ENCODE measurements around the gene HBM.
"Not testable (repeated sequence)": the region's sequence is repeated elsewhere in the genome, so short reads cannot be mapped to it uniquely, and the experiment has no call there.

HBM gene

DNA sequence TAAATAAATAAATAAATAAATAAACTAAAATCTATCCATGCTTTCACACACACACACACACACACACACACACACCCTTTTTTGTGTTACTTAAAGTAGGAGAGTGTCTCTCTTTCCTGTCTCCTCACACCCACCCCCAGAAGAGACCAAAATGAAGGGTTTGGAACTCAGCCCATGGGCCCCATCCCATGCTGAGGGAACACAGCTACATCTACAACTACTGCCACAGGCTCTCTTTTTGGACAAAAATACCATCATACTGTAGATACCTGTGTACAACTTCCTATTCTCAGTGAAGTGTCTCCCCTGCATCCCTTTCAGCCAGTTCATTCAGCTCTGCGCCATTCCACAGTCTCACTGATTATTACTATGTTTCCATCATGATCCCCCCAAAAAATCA, 5.0 kb downstream of the HBM start:
- DNase-seq: no peak

DNA sequence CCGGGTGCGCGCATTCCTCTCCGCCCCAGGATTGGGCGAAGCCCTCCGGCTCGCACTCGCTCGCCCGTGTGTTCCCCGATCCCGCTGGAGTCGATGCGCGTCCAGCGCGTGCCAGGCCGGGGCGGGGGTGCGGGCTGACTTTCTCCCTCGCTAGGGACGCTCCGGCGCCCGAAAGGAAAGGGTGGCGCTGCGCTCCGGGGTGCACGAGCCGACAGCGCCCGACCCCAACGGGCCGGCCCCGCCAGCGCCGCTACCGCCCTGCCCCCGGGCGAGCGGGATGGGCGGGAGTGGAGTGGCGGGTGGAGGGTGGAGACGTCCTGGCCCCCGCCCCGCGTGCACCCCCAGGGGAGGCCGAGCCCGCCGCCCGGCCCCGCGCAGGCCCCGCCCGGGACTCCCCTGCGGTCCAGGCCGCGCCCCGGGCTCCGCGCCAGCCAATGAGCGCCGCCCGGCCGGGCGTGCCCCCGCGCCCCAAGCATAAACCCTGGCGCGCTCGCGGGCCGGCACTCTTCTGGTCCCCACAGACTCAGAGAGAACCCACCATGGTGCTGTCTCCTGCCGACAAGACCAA, 6.7 kb downstream of the HBM start, which contains the start of gene HBA2:
HBA2 (plus strand) TSS at position 503 of the 568 bp plus-strand sequence; CDS start at position 540, 37 bp downstream.
- not testable (repeated sequence) for DNase-seq

DNA sequence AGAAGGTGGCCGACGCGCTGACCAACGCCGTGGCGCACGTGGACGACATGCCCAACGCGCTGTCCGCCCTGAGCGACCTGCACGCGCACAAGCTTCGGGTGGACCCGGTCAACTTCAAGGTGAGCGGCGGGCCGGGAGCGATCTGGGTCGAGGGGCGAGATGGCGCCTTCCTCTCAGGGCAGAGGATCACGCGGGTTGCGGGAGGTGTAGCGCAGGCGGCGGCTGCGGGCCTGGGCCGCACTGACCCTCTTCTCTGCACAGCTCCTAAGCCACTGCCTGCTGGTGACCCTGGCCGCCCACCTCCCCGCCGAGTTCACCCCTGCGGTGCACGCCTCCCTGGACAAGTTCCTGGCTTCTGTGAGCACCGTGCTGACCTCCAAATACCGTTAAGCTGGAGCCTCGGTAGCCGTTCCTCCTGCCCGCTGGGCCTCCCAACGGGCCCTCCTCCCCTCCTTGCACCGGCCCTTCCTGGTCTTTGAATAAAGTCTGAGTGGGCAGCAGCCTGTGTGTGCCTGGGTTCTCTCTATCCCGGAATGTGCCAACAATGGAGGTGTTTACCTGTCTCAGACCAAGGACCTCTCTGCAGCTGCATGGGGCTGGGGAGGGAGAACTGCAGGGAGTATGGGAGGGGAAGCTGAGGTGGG, 7.6 kb downstream of the HBM start:
- not testable (repeated sequence) for DNase-seq

DNA sequence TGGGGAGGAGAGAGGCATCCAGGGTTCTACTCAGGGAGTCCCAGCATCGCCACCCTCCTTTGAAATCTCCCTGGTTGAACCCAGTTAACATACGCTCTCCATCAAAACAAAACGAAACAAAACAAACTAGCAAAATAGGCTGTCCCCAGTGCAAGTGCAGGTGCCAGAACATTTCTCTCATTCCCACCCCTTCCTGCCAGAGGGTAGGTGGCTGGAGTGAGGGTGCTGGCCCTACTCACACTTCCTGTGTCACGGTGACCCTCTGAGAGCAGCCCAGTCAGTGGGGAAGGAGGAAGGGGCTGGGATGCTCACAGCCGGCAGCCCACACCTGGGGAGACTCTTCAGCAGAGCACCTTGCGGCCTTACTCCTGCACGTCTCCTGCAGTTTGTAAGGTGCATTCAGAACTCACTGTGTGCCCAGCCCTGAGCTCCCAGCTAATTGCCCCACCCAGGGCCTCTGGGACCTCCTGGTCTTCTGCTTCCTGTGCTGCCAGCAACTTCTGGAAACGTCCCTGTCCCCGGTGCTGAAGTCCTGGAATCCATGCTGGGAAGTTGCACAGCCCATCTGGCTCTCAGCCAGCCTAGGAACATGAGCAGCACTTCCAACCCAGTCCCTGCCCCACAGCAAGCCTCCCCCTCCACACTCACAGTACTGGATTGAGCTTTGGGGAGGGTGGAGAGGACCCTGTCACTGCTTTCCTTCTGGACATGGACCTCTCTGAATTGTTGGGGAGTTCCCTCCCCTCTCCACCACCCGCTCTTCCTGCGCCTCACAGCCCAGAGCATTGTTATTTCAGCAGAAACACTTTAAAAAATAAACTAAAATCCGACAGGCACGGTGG, 8.4 kb downstream of the HBM start:
- DNase-seq: not testable (repeated sequence)

DNA sequence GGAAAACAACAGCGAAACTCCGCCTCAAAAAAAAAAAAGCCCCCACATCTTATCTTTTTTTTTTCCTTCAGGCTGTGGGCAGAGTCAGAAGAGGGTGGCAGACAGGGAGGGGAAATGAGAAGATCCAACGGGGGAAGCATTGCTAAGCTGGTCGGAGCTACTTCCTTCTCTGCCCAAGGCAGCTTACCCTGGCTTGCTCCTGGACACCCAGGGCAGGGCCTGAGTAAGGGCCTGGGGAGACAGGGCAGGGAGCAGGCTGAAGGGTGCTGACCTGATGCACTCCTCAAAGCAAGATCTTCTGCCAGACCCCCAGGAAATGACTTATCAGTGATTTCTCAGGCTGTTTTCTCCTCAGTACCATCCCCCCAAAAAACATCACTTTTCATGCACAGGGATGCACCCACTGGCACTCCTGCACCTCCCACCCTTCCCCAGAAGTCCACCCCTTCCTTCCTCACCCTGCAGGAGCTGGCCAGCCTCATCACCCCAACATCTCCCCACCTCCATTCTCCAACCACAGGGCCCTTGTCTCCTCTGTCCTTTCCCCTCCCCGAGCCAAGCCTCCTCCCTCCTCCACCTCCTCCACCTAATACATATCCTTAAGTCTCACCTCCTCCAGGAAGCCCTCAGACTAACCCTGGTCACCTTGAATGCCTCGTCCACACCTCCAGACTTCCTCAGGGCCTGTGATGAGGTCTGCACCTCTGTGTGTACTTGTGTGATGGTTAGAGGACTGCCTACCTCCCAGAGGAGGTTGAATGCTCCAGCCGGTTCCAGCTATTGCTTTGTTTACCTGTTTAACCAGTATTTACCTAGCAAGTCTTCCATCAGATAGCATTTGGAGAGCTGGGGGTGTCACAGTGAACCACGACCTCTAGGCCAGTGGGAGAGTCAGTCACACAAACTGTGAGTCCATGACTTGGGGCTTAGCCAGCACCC, 9.5 kb downstream of the HBM start:
- DNase-seq: no peak

DNA sequence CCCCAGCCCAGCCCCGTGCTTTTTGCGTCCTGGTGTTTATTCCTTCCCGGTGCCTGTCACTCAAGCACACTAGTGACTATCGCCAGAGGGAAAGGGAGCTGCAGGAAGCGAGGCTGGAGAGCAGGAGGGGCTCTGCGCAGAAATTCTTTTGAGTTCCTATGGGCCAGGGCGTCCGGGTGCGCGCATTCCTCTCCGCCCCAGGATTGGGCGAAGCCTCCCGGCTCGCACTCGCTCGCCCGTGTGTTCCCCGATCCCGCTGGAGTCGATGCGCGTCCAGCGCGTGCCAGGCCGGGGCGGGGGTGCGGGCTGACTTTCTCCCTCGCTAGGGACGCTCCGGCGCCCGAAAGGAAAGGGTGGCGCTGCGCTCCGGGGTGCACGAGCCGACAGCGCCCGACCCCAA, 10.2 kb downstream of the HBM start:
- not testable (repeated sequence) for DNase-seq

DNA sequence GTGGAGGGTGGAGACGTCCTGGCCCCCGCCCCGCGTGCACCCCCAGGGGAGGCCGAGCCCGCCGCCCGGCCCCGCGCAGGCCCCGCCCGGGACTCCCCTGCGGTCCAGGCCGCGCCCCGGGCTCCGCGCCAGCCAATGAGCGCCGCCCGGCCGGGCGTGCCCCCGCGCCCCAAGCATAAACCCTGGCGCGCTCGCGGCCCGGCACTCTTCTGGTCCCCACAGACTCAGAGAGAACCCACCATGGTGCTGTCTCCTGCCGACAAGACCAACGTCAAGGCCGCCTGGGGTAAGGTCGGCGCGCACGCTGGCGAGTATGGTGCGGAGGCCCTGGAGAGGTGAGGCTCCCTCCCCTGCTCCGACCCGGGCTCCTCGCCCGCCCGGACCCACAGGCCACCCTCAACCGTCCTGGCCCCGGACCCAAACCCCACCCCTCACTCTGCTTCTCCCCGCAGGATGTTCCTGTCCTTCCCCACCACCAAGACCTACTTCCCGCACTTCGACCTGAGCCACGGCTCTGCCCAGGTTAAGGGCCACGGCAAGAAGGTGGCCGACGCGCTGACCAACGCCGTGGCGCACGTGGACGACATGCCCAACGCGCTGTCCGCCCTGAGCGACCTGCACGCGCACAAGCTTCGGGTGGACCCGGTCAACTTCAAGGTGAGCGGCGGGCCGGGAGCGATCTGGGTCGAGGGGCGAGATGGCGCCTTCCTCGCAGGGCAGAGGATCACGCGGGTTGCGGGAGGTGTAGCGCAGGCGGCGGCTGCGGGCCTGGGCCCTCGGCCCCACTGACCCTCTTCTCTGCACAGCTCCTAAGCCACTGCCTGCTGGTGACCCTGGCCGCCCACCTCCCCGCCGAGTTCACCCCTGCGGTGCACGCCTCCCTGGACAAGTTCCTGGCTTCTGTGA, 11.0 kb downstream of the HBM start, which contains the start of gene HBA1:
HBA1 (plus strand) TSS at position 204 of the 906 bp plus-strand sequence; CDS start at position 241, 37 bp downstream.
- DNase-seq: not testable (repeated sequence)

DNA sequence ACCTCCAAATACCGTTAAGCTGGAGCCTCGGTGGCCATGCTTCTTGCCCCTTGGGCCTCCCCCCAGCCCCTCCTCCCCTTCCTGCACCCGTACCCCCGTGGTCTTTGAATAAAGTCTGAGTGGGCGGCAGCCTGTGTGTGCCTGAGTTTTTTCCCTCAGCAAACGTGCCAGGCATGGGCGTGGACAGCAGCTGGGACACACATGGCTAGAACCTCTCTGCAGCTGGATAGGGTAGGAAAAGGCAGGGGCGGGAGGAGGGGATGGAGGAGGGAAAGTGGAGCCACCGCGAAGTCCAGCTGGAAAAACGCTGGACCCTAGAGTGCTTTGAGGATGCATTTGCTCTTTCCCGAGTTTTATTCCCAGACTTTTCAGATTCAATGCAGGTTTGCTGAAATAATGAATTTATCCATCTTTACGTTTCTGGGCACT, 11.6 kb downstream of the HBM start:
- no peak for DNase-seq

DNA sequence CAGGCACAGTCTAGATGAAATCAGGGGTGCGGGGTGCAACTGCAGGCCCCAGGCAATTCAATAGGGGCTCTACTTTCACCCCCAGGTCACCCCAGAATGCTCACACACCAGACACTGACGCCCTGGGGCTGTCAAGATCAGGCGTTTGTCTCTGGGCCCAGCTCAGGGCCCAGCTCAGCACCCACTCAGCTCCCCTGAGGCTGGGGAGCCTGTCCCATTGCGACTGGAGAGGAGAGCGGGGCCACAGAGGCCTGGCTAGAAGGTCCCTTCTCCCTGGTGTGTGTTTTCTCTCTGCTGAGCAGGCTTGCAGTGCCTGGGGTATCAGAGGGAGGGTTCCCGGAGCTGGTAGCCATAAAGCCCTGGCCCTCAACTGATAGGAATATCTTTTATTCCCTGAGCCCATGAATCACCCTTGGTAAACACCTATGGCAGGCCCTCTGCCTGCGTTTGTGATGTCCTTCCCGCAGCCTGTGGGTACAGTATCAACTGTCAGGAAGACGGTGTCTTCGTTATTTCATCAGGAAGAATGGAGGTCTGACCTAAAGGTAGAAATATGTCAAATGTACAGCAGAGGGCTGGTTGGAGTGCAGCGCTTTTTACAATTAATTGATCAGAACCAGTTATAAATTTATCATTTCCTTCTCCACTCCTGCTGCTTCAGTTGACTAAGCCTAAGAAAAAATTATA, 12.3 kb downstream of the HBM start:
- no peak for DNase-seq

DNA sequence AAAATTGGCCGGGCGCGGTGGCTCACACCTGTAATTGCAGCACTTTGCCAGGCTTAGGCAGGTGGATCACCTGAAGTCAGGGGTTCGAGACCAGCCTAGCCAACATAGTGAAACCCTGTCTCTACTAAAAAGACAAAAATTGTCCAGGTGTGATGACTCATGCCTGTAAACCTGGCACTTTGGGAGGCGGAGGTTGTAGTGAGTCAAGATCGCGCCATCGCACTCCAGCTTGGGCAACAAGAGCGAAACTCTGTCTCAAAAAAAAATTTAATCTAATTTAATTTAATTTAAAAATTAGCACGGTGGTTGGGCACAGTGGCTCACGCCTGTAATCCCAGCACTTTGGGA, 12.9 kb downstream of the HBM start:
- no peak for DNase-seq

DNA sequence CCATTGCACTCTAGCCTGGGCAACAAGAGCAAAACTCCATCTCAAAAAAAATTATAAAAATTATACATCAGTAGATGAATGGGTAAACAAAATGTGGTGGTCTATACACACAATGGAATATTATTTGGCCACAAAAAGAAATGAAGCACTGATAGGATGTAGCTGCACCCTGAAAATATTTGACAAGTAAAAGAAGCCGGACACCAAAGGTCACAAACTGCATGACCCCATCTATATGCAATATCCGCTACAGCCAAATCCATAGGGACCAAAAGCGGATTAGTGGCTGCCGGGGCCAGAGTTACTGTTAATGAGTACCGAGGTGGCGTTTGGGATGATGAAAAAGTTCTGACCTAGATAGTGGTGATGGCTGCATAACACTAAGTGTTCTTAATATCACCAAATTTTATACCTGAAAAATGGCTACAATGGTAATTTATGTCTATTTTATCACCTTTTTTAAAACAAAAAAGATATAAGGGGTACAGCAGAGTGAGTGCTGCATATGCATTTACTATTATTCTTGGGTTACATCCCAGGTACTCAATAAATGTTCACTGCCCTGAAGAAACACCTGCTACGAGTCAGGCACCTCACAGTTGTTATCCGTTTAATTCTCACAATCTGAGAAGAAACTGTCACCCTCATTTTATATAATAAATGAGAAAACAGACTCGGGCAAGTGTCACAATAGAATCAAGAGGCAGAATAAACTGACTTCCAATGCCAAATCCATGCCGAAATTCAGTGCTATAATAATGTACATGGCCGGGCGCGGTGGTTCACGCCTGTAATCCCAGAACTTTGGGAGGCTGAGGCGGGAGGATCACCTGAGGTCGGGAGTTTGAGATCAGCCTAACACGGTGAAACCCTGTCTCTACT, 13.7 kb downstream of the HBM start:
- DNase-seq: no peak

DNA sequence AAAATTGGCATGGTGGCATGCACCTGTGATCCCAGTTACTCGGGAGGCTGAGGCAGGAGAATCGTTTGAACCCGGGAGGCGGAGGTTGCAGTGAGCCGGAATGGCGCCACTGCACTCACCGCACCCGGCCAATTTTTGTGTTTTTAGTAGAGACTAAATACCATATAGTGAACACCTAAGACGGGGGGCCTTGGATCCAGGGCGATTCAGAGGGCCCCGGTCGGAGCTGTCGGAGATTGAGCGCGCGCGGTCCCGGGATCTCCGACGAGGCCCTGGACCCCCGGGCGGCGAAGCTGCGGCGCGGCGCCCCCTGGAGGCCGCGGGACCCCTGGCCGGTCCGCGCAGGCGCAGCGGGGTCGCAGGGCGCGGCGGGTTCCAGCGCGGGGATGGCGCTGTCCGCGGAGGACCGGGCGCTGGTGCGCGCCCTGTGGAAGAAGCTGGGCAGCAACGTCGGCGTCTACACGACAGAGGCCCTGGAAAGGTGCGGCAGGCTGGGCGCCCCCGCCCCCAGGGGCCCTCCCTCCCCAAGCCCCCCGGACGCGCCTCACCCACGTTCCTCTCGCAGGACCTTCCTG, 14.4 kb downstream of the HBM start, which contains the start of gene HBQ1:
HBQ1 (plus strand) TSS at position 359 of the 575 bp plus-strand sequence; CDS start at position 387, 28 bp downstream.
- DNase-seq: peak; percentile 86

DNA sequence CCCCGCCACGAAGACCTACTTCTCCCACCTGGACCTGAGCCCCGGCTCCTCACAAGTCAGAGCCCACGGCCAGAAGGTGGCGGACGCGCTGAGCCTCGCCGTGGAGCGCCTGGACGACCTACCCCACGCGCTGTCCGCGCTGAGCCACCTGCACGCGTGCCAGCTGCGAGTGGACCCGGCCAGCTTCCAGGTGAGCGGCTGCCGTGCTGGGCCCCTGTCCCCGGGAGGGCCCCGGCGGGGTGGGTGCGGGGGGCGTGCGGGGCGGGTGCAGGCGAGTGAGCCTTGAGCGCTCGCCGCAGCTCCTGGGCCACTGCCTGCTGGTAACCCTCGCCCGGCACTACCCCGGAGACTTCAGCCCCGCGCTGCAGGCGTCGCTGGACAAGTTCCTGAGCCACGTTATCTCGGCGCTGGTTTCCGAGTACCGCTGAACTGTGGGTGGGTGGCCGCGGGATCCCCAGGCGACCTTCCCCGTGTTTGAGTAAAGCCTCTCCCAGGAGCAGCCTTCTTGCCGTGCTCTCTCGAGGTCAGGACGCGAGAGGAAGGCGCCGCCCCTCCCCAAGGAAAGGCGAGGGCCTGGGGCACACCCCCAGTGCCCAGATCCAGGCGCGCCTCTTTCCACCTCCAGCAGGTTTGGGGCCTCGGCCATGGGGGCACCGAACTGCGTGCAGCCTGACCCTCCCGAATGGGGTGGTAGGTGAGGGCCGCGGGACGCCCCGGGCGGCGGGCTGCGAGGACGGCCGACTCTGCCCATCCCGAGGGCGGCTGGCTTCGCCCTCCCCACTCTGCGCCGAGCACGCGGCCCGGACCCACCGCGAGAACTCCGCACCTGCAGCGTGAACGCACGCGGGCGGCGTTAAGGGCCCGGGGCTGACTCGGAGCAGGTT, 15.1 kb downstream of the HBM start:
- DNase-seq: no peak

DNA sequence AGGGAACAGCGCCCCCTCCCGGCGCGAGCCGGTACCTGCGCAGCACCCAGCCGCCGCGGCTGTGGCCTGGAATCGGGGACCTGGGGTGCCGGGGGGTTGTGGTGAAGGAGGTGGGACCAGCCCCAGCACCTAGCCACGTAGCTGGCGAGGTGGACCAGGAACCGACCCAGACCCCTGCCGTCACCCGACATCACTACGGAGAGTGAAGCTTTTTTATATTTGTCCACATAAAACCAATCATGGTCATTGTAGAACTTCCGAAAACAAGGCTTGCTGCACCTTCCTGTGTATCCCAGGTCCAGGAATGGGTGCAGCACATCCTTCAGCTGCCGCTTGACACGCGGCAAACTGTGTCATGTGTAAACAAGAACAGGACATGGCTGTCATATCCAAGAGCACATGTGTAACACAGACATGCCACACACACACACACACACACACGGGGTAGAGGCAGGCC, 15.8 kb downstream of the HBM start:
- DNase-seq: peak; percentile 99

DNA sequence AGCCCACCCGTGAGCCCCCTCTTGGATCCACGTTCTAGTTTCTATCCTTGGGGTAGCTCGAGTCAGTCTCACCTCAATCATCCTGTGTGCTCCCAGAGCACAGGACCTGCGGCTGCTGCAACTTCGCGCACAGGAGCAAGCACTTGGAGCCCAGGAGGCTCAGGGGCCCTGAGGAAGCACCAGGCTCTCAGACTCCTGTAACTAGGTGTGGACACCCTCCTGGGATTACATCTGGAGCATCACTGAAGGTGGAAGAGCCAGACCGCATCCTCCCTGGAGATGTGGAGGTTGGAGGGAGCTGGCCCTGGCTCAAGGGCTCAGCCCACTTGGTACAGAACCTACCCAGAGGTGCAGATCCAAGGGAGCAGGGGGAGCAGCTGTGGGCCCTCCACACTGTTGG, 17.2 kb downstream of the HBM start:
- DNase-seq: no peak

DNA sequence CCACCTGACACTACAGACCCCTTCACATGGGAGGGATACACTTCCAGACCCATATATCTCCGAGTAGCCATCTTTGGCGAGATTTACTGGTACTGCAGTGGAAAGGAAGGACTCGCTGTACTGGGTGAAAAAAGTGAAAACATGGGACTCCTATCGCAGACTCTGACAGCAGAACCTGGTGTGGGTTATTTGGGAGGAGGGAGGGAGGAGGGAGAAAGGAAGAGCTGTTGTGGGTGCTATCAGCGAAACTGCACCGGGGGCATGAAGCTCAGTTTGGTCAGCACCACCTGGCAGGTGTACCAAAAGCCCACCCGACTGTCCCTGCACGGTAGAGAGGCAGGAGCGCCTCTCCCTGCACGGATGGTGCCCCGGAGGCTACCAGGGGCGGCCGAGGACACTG, 19.4 kb downstream of the HBM start:
- no peak for DNase-seq

DNA sequence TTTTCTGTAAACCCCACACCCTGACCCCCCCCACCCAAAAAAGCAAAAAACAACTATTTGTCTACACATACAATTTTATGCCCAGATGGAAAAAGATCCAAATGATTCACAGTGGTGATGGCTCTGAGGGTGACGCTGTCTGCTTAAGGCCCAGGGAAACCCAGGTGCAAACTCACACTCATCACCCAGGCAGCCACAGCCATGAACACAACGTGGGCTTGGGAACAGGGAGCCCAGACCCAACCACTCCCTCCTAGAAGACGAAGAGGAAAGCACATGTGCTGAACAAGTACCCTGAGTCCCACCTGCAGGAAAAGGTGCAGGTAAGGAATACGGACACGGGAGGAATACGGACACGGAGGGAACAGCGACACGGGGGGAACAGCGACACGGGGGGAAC, 19.9 kb downstream of the HBM start:
- no peak for DNase-seq

DNA sequence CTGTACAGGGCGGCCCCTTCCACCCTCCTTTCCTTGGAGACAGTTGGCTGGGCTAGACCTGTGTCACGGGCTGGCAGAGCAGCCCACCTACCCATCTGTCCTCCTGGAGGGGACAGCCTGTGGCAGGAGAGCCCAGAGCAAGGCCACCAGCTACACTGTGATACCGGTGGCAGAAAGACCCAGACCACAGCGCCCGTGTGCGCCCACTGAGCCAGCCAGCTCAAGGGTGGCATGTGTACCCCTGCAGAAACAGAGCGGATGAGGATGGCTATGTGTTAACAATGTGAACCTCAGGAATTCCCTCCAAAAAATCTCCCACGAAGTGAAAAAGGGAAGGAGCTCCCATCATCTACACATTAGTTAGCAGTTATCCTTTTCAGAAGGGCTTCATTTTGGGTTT, 21.6 kb downstream of the HBM start:
- no peak for DNase-seq

Data from activated CD8-positive, alpha-beta memory T cell treated with anti-CD3 and anti-CD28 coated beads, Interleukin-2, amount 50 U/mL, for 48 hours (primary cell).